ENCODE results near the gene TASP1.
A peak's percentile ranks its signal among the peaks of the same experiment; 100 is the strongest.

Gene TASP1, protein sequence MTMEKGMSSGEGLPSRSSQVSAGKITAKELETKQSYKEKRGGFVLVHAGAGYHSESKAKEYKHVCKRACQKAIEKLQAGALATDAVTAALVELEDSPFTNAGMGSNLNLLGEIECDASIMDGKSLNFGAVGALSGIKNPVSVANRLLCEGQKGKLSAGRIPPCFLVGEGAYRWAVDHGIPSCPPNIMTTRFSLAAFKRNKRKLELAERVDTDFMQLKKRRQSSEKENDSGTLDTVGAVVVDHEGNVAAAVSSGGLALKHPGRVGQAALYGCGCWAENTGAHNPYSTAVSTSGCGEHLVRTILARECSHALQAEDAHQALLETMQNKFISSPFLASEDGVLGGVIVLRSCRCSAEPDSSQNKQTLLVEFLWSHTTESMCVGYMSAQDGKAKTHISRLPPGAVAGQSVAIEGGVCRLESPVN

GRCh38 chr20:13638496-13639149, at the start of gene TASP1:
Gene TASP1 (minus strand): TSS chr20:13638932. CDS start chr20:13630078, 8,854 bp downstream.
- H3K27ac ChIP-seq (ENCODE audit: low read length), result peak within 1 kb of the TSS; percentile 79
- H3K27me3 ChIP-seq (ENCODE audit: insufficient read depth, low read length), result no peaks in the 10 kb centered on the region; the same call in 1 of the 2 replicates
- no peaks in the 10 kb centered on the region for H3K9me3 ChIP-seq (ENCODE audit: insufficient read depth, low read depth, low read length)
- no peaks in the 10 kb centered on the region for H3K36me3 ChIP-seq (ENCODE audit: insufficient read depth, low read depth, low read length)
- H3K4me1 ChIP-seq (ENCODE audit: insufficient read depth, low read length), result no peaks in the 10 kb centered on the region
- peak within 1 kb of the TSS; percentile 95 for H3K4me3 ChIP-seq (ENCODE audit: low read length)
- peak within 1 kb of the TSS; percentile 81; the same call in 1 of the 2 replicates for H3K9ac ChIP-seq (ENCODE audit: low read depth, low read length)

DNA sequence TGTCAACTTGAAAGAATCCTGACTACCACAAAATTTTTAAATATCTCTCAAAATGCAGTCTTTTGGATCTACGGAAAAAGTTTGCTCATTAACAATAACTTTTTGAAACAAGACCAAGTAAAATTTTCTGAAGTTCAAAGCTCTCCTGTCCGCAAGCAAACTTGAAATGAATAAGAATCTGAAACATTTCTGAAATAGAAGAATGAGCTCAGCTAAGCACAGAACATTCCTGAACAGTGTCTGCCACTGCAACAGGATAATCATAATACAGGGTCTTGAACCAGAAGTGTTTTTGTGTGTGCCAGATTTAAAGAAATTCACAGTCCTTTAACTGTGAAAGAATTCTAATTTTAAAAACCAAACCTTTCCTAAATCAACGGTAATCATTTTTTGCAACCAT, 49.1 kb upstream of the TASP1 start:
- H3K27me3 ChIP-seq (ENCODE audit: insufficient read depth, low read length), result no peaks in the 10 kb centered on the region
- no peaks in the 10 kb centered on the region for H3K9me3 ChIP-seq (ENCODE audit: insufficient read depth, low read depth, low read length)
- H3K9ac ChIP-seq (ENCODE audit: low read depth, low read length), result no peak overlapping the region
- H3K4me1 ChIP-seq (ENCODE audit: insufficient read depth, low read length), result no peaks in the 10 kb centered on the region
- no peaks in the 10 kb centered on the region for H3K36me3 ChIP-seq (ENCODE audit: insufficient read depth, low read depth, low read length)
- H3K27ac ChIP-seq (ENCODE audit: low read length), result no peak overlapping the region
- H3K4me3 ChIP-seq (ENCODE audit: low read length), result no peak overlapping the region

DNA sequence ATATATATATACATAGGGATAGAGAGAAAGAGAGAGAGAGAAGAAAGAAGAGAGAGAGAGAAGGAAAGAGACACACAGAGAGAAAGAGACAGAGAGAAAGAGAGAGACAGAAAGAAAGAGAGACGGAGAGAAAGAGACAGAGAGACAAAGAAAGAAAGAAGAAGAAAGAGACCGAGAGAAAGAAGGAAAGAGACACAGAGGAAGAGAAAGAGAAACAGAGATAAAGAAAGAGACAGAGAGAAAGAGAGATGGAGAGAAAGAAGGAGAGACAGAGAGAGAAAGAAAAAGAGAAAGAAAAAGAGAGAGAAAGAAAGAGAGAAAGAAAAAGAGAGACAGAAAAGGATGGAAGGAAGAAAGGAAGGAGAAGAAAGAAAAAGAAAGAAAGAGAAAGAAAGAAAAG, 46.9 kb upstream of the TASP1 start:
- Histone ChIP-seq H3K27ac (ENCODE audit: low read length) (no peak overlapping the region), H3K9ac (ENCODE audit: low read depth, low read length) (no peak overlapping the region), H3K9me3 (ENCODE audit: insufficient read depth, low read depth, low read length) (no peaks in the 10 kb centered on the region)

DNA sequence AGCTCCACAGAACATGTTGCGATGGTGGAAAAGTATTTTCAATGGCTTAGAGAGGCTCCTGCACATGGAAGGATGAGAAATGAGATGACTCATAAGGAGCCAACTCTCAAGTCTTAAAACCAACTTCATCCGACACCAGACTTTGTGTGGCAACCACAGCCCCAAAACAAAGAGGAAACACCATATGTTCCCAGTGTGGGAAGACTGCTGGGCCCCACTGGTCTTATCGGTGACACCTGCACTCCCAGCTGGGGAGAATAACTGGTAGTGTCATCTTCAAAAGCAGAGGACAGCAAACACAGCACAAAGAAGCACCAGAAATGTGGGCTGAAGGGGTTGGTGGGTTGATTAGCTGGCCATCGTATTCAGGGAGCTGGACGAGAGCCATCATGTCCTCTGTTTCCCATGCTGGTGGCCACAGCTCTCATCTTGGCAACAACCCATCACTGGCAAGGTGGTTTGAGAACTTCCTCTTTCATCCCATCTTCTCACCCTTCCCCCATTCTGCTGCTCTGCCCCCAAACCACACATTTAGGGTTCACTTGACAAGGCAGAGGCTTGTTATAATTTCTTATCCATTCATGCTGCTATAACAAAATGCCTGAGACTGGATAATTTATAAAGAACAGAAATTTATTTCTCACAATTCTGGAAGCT, 46.0 kb upstream of the TASP1 start:
- no peaks in the 10 kb centered on the region for H3K4me1 ChIP-seq (ENCODE audit: insufficient read depth, low read length)
- H3K36me3 ChIP-seq (ENCODE audit: insufficient read depth, low read depth, low read length), result no peaks in the 10 kb centered on the region
- no peak overlapping the region for H3K4me3 ChIP-seq (ENCODE audit: low read length)
- no peak overlapping the region for H3K9ac ChIP-seq (ENCODE audit: low read depth, low read length)
- no peak overlapping the region for H3K27ac ChIP-seq (ENCODE audit: low read length)
- no peaks in the 10 kb centered on the region for H3K9me3 ChIP-seq (ENCODE audit: insufficient read depth, low read depth, low read length)
- no peaks in the 10 kb centered on the region for H3K27me3 ChIP-seq (ENCODE audit: insufficient read depth, low read length)

More for the DNA sequence above, 46.9 kb upstream of the TASP1 start:
- Histone ChIP-seq H3K4me3 (ENCODE audit: low read length) (no peak overlapping the region), H3K27me3 (ENCODE audit: insufficient read depth, low read length) (no peaks in the 10 kb centered on the region), H3K36me3 (ENCODE audit: insufficient read depth, low read depth, low read length) (no peaks in the 10 kb centered on the region), H3K4me1 (ENCODE audit: insufficient read depth, low read length) (no peaks in the 10 kb centered on the region)

GRCh38 chr20:13683833-13684232, 45.1 kb upstream of the TASP1 start:
- no peaks in the 10 kb centered on the region for H3K27me3 ChIP-seq (ENCODE audit: insufficient read depth, low read length)
- no peak overlapping the region for H3K4me3 ChIP-seq (ENCODE audit: low read length)
- no peaks in the 10 kb centered on the region for H3K36me3 ChIP-seq (ENCODE audit: insufficient read depth, low read depth, low read length)
- no peaks in the 10 kb centered on the region for H3K4me1 ChIP-seq (ENCODE audit: insufficient read depth, low read length)
- no peaks in the 10 kb centered on the region for H3K9me3 ChIP-seq (ENCODE audit: insufficient read depth, low read depth, low read length)
- H3K9ac ChIP-seq (ENCODE audit: low read depth, low read length), result no peak overlapping the region
- H3K27ac ChIP-seq (ENCODE audit: low read length), result no peak overlapping the region

- Histone ChIP-seq H3K27ac (ENCODE audit: low read length) (no peak overlapping the region), H3K36me3 (ENCODE audit: insufficient read depth, low read depth, low read length) (no peaks in the 10 kb centered on the region), H3K4me3 (ENCODE audit: low read length) (no peak overlapping the region), H3K9me3 (ENCODE audit: insufficient read depth, low read depth, low read length) (no peaks in the 10 kb centered on the region), H3K4me1 (ENCODE audit: insufficient read depth, low read length) (no peaks in the 10 kb centered on the region), H3K9ac (ENCODE audit: low read depth, low read length) (no peak overlapping the region), H3K27me3 (ENCODE audit: insufficient read depth, low read length) (no peaks in the 10 kb centered on the region)
Observed at GRCh38 chr20:13681248-13682125, 42.8 kb upstream of the TASP1 start.

- no peak overlapping the region for H3K27ac ChIP-seq (ENCODE audit: low read length)
- H3K4me1 ChIP-seq (ENCODE audit: insufficient read depth, low read length), result no peaks in the 10 kb centered on the region
- H3K9me3 ChIP-seq (ENCODE audit: insufficient read depth, low read depth, low read length), result no peaks in the 10 kb centered on the region
- H3K4me3 ChIP-seq (ENCODE audit: low read length), result no peak overlapping the region
- no peaks in the 10 kb centered on the region for H3K36me3 ChIP-seq (ENCODE audit: insufficient read depth, low read depth, low read length)
- H3K9ac ChIP-seq (ENCODE audit: low read depth, low read length), result no peak overlapping the region
- no peaks in the 10 kb centered on the region for H3K27me3 ChIP-seq (ENCODE audit: insufficient read depth, low read length)
Observed at GRCh38 chr20:13678944-13679343, 40.2 kb upstream of the TASP1 start.

GRCh38 chr20:13677241-13677640, 38.5 kb upstream of the TASP1 start:
- H3K27ac ChIP-seq (ENCODE audit: low read length), result no peak overlapping the region
- no peaks in the 10 kb centered on the region for H3K36me3 ChIP-seq (ENCODE audit: insufficient read depth, low read depth, low read length)
- H3K9ac ChIP-seq (ENCODE audit: low read depth, low read length), result no peak overlapping the region
- H3K4me3 ChIP-seq (ENCODE audit: low read length), result no peak overlapping the region
- no peaks in the 10 kb centered on the region for H3K27me3 ChIP-seq (ENCODE audit: insufficient read depth, low read length)
- no peaks in the 10 kb centered on the region for H3K4me1 ChIP-seq (ENCODE audit: insufficient read depth, low read length)
- no peaks in the 10 kb centered on the region for H3K9me3 ChIP-seq (ENCODE audit: insufficient read depth, low read depth, low read length)

DNA sequence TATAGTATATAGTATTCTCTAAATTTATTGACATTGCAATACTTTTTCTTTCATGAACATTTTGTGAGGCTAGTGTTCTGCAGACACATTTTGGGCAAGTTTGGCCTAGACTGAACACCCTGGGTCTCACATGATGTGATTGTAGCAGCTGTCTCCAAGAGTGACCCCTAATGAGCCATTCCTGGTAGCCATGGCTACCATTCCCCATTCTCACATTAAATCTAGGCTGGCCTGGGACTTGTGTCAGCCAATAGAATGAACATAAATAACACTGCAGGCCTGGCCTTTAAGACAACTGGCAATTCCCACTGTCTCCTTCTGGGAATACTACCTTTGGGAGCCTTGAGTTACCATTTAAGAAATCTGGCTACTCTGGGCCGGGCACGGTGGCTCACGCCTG, 38.0 kb upstream of the TASP1 start:
- Histone ChIP-seq H3K27me3 (ENCODE audit: insufficient read depth, low read length) (no peaks in the 10 kb centered on the region), H3K9me3 (ENCODE audit: insufficient read depth, low read depth, low read length) (no peaks in the 10 kb centered on the region), H3K9ac (ENCODE audit: low read depth, low read length) (no peak overlapping the region), H3K4me3 (ENCODE audit: low read length) (no peak overlapping the region), H3K36me3 (ENCODE audit: insufficient read depth, low read depth, low read length) (no peaks in the 10 kb centered on the region), H3K4me1 (ENCODE audit: insufficient read depth, low read length) (no peaks in the 10 kb centered on the region), H3K27ac (ENCODE audit: low read length) (no peak overlapping the region)

DNA sequence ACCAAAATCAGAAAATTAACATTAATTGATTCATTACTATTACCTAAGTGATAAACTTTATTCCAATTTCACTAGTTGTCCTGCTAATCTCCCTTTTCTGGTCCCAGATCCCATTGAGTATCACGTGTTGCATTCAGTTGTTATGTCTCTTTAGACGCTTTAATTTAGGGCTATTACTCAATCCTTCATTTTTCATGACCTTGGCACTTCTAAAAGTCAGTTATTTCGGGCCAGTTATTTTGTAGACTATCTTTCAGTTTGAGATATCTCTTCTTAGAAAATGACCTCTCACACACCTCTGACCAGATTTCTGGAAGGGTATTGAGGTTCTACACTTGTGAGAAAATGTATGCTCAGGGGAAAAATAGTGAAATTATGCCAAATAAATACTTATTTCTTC, 34.0 kb upstream of the TASP1 start:
- Histone ChIP-seq H3K4me1 (ENCODE audit: insufficient read depth, low read length) (no peaks in the 10 kb centered on the region), H3K36me3 (ENCODE audit: insufficient read depth, low read depth, low read length) (no peaks in the 10 kb centered on the region), H3K9ac (ENCODE audit: low read depth, low read length) (no peak overlapping the region), H3K27ac (ENCODE audit: low read length) (no peak overlapping the region), H3K4me3 (ENCODE audit: low read length) (no peak overlapping the region), H3K27me3 (ENCODE audit: insufficient read depth, low read length) (no peaks in the 10 kb centered on the region), H3K9me3 (ENCODE audit: insufficient read depth, low read depth, low read length) (no peaks in the 10 kb centered on the region)

DNA sequence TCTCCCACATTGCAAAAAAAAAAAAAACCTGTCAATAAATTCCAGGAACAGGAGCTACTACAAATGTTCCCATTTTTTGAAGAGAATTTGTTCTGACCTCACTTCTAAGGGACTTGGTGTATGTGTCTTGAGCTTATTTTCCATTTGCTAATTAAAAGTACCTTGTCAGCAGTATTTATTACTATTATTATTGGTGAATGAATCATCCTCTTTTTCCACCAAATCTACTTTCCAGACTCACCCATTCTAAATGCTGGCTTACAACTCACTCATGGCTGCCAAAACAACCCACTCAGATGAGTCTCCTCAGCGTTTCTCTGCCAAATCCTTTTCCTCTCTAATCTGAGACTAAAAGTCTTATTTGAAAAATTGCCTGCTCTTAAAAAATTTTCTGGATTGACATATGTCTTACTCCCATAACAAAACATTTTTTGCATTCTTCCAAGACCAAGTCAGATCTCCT, 33.2 kb upstream of the TASP1 start:
- Histone ChIP-seq H3K4me3 (ENCODE audit: low read length) (no peak overlapping the region), H3K36me3 (ENCODE audit: insufficient read depth, low read depth, low read length) (no peaks in the 10 kb centered on the region), H3K27me3 (ENCODE audit: insufficient read depth, low read length) (no peaks in the 10 kb centered on the region), H3K9me3 (ENCODE audit: insufficient read depth, low read depth, low read length) (no peaks in the 10 kb centered on the region), H3K4me1 (ENCODE audit: insufficient read depth, low read length) (no peaks in the 10 kb centered on the region), H3K27ac (ENCODE audit: low read length) (no peak overlapping the region), H3K9ac (ENCODE audit: low read depth, low read length) (no peak overlapping the region)
